HepG2 (cell line): ENCODE data around the gene ID3. TPM values are rescaled to one million over a fixed set of nuclear protein-coding genes. Genes with fewer than 3 reads are reported as not detected.

ENCODE experiments used
- CC2D1A ChIP-seq: sonication (generic); formaldehyde crosslinking; IDR thresholded peaks from 2 replicates; pipeline ENCODE4 v1.8.1; 2023; ENCODE audit warnings: mild to moderate bottlenecking, missing genetic modification reagents
- CEBPG ChIP-seq: IDR thresholded peaks from 2 replicates; pipeline ENCODE4 v1.6.1; 2016
- ELF3 ChIP-seq: IDR thresholded peaks from 2 replicates; pipeline ENCODE4 v1.6.1; 2016; ENCODE audit warnings: missing genetic modification reagents, missing compliant biosample characterization
- FOSL1 ChIP-seq: sonication (generic); formaldehyde crosslinking; IDR thresholded peaks from 2 replicates; pipeline ENCODE4 v1.9.0; 2021; ENCODE audit warnings: missing genetic modification reagents, borderline replicate concordance
- FOXJ3 ChIP-seq: sonication (generic); formaldehyde crosslinking; IDR thresholded peaks from 2 replicates; pipeline ENCODE4 v1.4.0; 2020; ENCODE audit warnings: missing genetic modification reagents, mild to moderate bottlenecking, borderline replicate concordance
- HMG20A ChIP-seq: IDR thresholded peaks from 2 replicates; pipeline ENCODE4 v1.6.1; 2016; ENCODE audit warnings: borderline replicate concordance
- HOMEZ ChIP-seq: IDR thresholded peaks from 2 replicates; pipeline ENCODE4 v1.6.1; 2016; ENCODE audit warnings: low read depth
- KMT2A ChIP-seq: sonication (generic); formaldehyde crosslinking; IDR thresholded peaks from 2 replicates; pipeline ENCODE4 v1.4.0; 2020; ENCODE audit warnings: missing genetic modification reagents
- POLR2A ChIP-seq, 2 experiments: IDR thresholded peaks; 2 replicates each; pipeline ENCODE4 v1.6.1; 2011; ENCODE audit warnings: low read depth in 2 of 2, low read length in 2 of 2, mild to moderate bottlenecking in 1 of 2, moderate library complexity in 1 of 2; ENCODE audit not compliant: insufficient read depth in 1 of 2
- SKIL ChIP-seq: sonication (generic); formaldehyde crosslinking; IDR thresholded peaks from 2 replicates; pipeline ENCODE4 v1.8.0; 2022; ENCODE audit warnings: missing genetic modification reagents, mild to moderate bottlenecking, moderate library complexity, borderline replicate concordance
- YEATS2 ChIP-seq: sonication (generic); formaldehyde crosslinking; IDR thresholded peaks from 2 replicates; pipeline ENCODE4 v1.4.0; 2020; ENCODE audit warnings: missing genetic modification reagents, borderline replicate concordance
- ZBTB46 ChIP-seq: sonication (generic); formaldehyde crosslinking; IDR thresholded peaks from 2 replicates; pipeline ENCODE4 v1.4.0; 2020; ENCODE audit warnings: mild to moderate bottlenecking, missing genetic modification reagents, borderline replicate concordance
- ZNF160 ChIP-seq: sonication (generic); formaldehyde crosslinking; IDR thresholded peaks from 2 replicates; pipeline ENCODE4 v1.8.0; 2022; ENCODE audit warnings: mild to moderate bottlenecking, inconsistent platforms, missing genetic modification reagents
- ZNF207 ChIP-seq: fragments of 450-650 bp; IDR thresholded peaks from 2 replicates; pipeline ENCODE4 v1.6.1; 2016; ENCODE audit warnings: antibody characterized with exemption, borderline replicate concordance
- ZNF432 ChIP-seq: sonication (generic); formaldehyde crosslinking; IDR thresholded peaks from 2 replicates; pipeline ENCODE4 v1.5.0; 2020; ENCODE audit warnings: missing genetic modification reagents, mild to moderate bottlenecking, borderline replicate concordance
- ZNF547 ChIP-seq: sonication (generic); formaldehyde crosslinking; IDR thresholded peaks from 2 replicates; pipeline ENCODE4 v1.5.1; 2020; ENCODE audit warnings: mild to moderate bottlenecking, missing genetic modification reagents
- ZNF574 ChIP-seq: sonication (generic); formaldehyde crosslinking; IDR thresholded peaks from 2 replicates; pipeline ENCODE4 v1.4.0; 2020; ENCODE audit warnings: missing genetic modification reagents
- ZNF746 ChIP-seq: sonication (generic); formaldehyde crosslinking; IDR thresholded peaks from 2 replicates; pipeline ENCODE4 v1.8.0; 2022; ENCODE audit warnings: mild to moderate bottlenecking, missing genetic modification reagents
- ZNF749 ChIP-seq: sonication (generic); formaldehyde crosslinking; IDR thresholded peaks from 2 replicates; pipeline ENCODE4 v1.8.0; 2022; ENCODE audit warnings: mild to moderate bottlenecking, missing genetic modification reagents, moderate library complexity, borderline replicate concordance
- ZNF790 ChIP-seq: sonication (generic); formaldehyde crosslinking; IDR thresholded peaks from 2 replicates; pipeline ENCODE4 v1.8.0; 2022; ENCODE audit warnings: missing genetic modification reagents, mild to moderate bottlenecking, borderline replicate concordance
- polyA plus RNA-seq, 8 experiments: library from polyadenylated mRNA; depleted of rRNA in 3 of 8; stranded (reverse) in 7 of 8; unstranded in 1 of 8; fragments of >200 nt; fragmentation: Illumina TruSeq in 4 of 8; extraction: Trizol in 4 of 8; gene quantifications; 2 replicates each; pipeline versions ENCODE4 v1.2.1 to v1.2.3, GENCODE V29; 2011 to 2016; ENCODE audit warnings: low read depth in 4 of 8, missing spikeins in 1 of 8, mixed read lengths in 1 of 8; ENCODE audit not compliant: insufficient read depth in 1 of 8
- total RNA-seq, 5 experiments: library from RNA; depleted of rRNA; stranded (reverse); fragments of >200 nt; fragmentation: Illumina TruSeq; extraction: Trizol; gene quantifications; 2 replicates each; pipeline ENCODE4 v1.2.3, GENCODE V29; 2016; ENCODE audit warnings: low read depth in 1 of 5

Gene ID3
- total and polyA plus RNA-seq, 2 of the 13 experiments (the other 11 are each of a cell fraction or from before 2014, with no cell fraction given), result 64.8 to 115 TPM

- peak; percentile 81; the same call in 1 of the 2 replicates for TF ChIP-seq ZNF790 (CRISPR knock-in tag)
- no peak for TF ChIP-seq CC2D1A (CRISPR knock-in tag)
- TF ChIP-seq ZNF547 (CRISPR knock-in tag), result no peak
- peak; percentile 90 for TF ChIP-seq CEBPG (CRISPR knock-in tag)
- no peak for TF ChIP-seq HMG20A
- peak; percentile 35; the same call in 1 of the 2 replicates for TF ChIP-seq SKIL (CRISPR knock-in tag)
- peak; percentile 85 for TF ChIP-seq ZNF574
- no peak for TF ChIP-seq ZNF432 (CRISPR knock-in tag)
- TF ChIP-seq KMT2A (CRISPR knock-in tag), result peak; percentile 26; the same call in 1 of the 2 replicates
- no peak for TF ChIP-seq ZBTB46
- no peak for TF ChIP-seq HOMEZ (CRISPR knock-in tag)
- peak; percentile 80 for TF ChIP-seq ELF3
- no peak for TF ChIP-seq ZNF207
- 0 out of 2 replicates have a peak, but pooled peaks have one; percentile 18 for TF ChIP-seq ZNF746 (CRISPR knock-in tag)
- no peak for TF ChIP-seq POLR2A (IDR thresholded peaks at IDR 0.05; ENCODE audit: insufficient read depth in 1 of 2, low read depth in 2 of 2, low read length in 2 of 2)
- TF ChIP-seq YEATS2 (CRISPR knock-in tag), result no peak; the same call in 1 of the 2 replicates
- TF ChIP-seq ZNF749 (CRISPR knock-in tag), result no peak
- no peak for TF ChIP-seq ZNF160 (CRISPR knock-in tag)
- no peak for TF ChIP-seq FOXJ3 (CRISPR knock-in tag)
- no peak for TF ChIP-seq FOSL1
These were observed 28.3 kb downstream of the ID3 start, which contains the start of gene E2F2 (continued) for GRCh38 chr1:23530747-23531561.
